Fibroblast of lung (primary cell): ENCODE results near the gene GFER. TPM values are rescaled to one million over a fixed set of nuclear protein-coding genes. Genes with fewer than 3 reads are reported as not detected.

Experiments used
- DNase-seq, 2 donors: peaks; one replicate each; pipeline versions ENCODE4 v3.0.0 to v3.0.0-alpha.2; 2010; ENCODE audit warnings: low read depth in 2 of 2
- H2AFZ ChIP-seq: 2 replicates; pipeline ENCODE4 v1.5.1; 2012; ENCODE audit warnings: low read length, control low read depth, inconsistent platforms
- H3K27ac ChIP-seq: 2 replicates; pipeline ENCODE4 v1.5.1; 2011; ENCODE audit warnings: low read length, control low read depth; ENCODE audit not compliant: insufficient read depth
- H3K27me3 ChIP-seq: 2 replicates; pipeline ENCODE4 v1.5.1; 2011; ENCODE audit warnings: mild to moderate bottlenecking, low read length; ENCODE audit not compliant: control insufficient read depth, insufficient read depth
- H3K36me3 ChIP-seq: 2 replicates; pipeline ENCODE4 v1.5.1; 2011; ENCODE audit warnings: low read length; ENCODE audit not compliant: control insufficient read depth, insufficient read depth
- H3K4me1 ChIP-seq: 2 replicates; pipeline ENCODE4 v1.5.1; 2011; ENCODE audit warnings: low read length; ENCODE audit not compliant: control insufficient read depth, insufficient read depth; ENCODE audit errors: extremely low read depth
- H3K4me2 ChIP-seq: 2 replicates; pipeline ENCODE4 v1.5.1; 2011; ENCODE audit warnings: low read length, control low read depth; ENCODE audit not compliant: insufficient read depth; ENCODE audit errors: extremely low read depth
- H3K4me3 ChIP-seq, 4 experiments: fragments of 200-600 bp in 1 of 4; sonication (generic) in 1 of 4; replicated peaks in 1 of 4; 2 replicates each; pipeline ENCODE4 v1.5.1; 2011 to 2016; ENCODE audit warnings: low read length in 4 of 4, low read depth in 3 of 4, mild to moderate bottlenecking in 3 of 4, control low read depth in 2 of 4, inconsistent platforms in 1 of 4, mixed read lengths in 1 of 4; ENCODE audit not compliant: insufficient read depth in 1 of 4; ENCODE audit errors: control extremely low read depth in 1 of 4
- H3K79me2 ChIP-seq: 2 replicates; pipeline ENCODE4 v1.5.1; 2012; ENCODE audit warnings: mild to moderate bottlenecking, low read length, inconsistent platforms; ENCODE audit not compliant: control insufficient read depth, insufficient read depth
- H3K9ac ChIP-seq: 2 replicates; pipeline ENCODE4 v1.5.1; 2011; ENCODE audit warnings: mild to moderate bottlenecking, low read length, control low read depth; ENCODE audit not compliant: insufficient read depth
- H3K9me3 ChIP-seq: 2 replicates; pipeline ENCODE4 v1.5.1; 2012; ENCODE audit warnings: low read depth, low read length; ENCODE audit not compliant: control insufficient read depth, insufficient read depth
- H4K20me1 ChIP-seq: 2 replicates; pipeline ENCODE4 v1.5.1; 2011; ENCODE audit warnings: low read length; ENCODE audit not compliant: control insufficient read depth, insufficient read depth; ENCODE audit errors: extremely low read depth
- EZH2 ChIP-seq: IDR thresholded peaks from 2 replicates; pipeline ENCODE4 v1.5.1; 2012; ENCODE audit warnings: low read length, control low read depth, mild to moderate bottlenecking; ENCODE audit errors: missing control alignments
- polyA plus RNA-seq, 2 donors: library from polyadenylated mRNA; depleted of rRNA in 1 of 2; stranded (reverse) in 1 of 2; unstranded in 1 of 2; fragments of >200 nt; gene quantifications; 2 replicates each; pipeline ENCODE4 v1.2.1, GENCODE V29; 2011 to 2012; ENCODE audit warnings: missing spikeins in 1 of 2
- total RNA-seq: library from RNA; depleted of rRNA; stranded (reverse); fragments of >200 nt; gene quantifications from 2 replicates; pipeline ENCODE4 v1.2.1, GENCODE V29; 2014
- TF ChIP-seq, protein P1 (sequence below), 2 donors: IDR thresholded peaks in 1 of 2; conservative IDR thresholded peaks in 1 of 2; 1 replicate in 1 of 2; 2 replicates in 1 of 2; pipeline ENCODE4 v1.5.1; 2011 to 2012; ENCODE audit warnings: low read length in 2 of 2, control low read depth in 1 of 2, inconsistent platforms in 1 of 2, low read depth in 1 of 2, mild to moderate bottlenecking in 1 of 2

GFER gene
- total and polyA plus RNA-seq, 2 donors (not counting 1 experiment from before 2014, with no cell fraction given): 7.5 to 13.2 TPM

DNA sequence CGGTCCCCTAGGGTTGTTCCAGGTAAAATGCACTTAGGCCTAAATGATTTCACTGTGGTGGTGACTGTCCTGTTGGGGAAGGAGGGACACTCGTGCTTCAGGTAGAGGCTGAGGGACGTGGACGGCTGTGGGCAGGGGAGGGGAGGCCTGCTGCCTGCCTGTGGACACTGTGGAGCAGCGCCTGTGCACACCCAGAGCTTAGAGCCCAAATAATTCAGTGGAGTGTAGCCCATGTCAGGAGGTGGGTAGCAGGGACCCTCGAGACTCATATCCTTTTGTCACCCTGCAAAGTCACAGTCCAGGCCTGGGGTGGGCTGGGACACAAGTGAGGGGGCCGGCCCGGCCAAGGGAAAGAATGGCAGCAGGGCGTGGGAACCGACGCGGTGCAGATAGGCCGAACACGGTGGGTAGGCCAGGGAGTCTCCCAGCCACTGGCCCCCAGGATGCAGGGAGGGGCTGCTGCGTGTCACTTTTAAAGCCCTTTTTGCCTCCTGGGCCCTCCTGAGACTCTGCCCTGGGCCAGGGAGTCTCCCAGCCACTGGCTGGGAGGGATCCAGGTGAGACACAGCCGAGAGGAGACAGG lies 42.0 kb downstream of the GFER start:
- no peaks in the 10 kb centered on the region for H4K20me1 ChIP-seq
- TF ChIP-seq, protein P1, sequence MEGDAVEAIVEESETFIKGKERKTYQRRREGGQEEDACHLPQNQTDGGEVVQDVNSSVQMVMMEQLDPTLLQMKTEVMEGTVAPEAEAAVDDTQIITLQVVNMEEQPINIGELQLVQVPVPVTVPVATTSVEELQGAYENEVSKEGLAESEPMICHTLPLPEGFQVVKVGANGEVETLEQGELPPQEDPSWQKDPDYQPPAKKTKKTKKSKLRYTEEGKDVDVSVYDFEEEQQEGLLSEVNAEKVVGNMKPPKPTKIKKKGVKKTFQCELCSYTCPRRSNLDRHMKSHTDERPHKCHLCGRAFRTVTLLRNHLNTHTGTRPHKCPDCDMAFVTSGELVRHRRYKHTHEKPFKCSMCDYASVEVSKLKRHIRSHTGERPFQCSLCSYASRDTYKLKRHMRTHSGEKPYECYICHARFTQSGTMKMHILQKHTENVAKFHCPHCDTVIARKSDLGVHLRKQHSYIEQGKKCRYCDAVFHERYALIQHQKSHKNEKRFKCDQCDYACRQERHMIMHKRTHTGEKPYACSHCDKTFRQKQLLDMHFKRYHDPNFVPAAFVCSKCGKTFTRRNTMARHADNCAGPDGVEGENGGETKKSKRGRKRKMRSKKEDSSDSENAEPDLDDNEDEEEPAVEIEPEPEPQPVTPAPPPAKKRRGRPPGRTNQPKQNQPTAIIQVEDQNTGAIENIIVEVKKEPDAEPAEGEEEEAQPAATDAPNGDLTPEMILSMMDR (conservative IDR thresholded peaks at IDR 0.05 in 1 of 2, IDR thresholded peaks at IDR 0.05 in 1 of 2; ENCODE audit: low read depth in 1 of 2, low read length in 2 of 2): no peak
- no peak for TF ChIP-seq EZH2
- peaks cover 2% of the 10 kb centered on the region for H3K36me3 ChIP-seq
- H3K79me2 ChIP-seq: peaks cover 4% of the 10 kb centered on the region
- H3K27ac ChIP-seq: no peak overlapping the region
- no peak overlapping the region for H3K4me2 ChIP-seq
- H3K9ac ChIP-seq: no peak overlapping the region
- no peak overlapping the region for H2AFZ ChIP-seq
- no peaks in the 10 kb centered on the region for H3K9me3 ChIP-seq
- peaks cover 23% of the 10 kb centered on the region for H3K4me1 ChIP-seq
- peak overlapping the region in 2 of 4 experiments; percentile 14 to 49 for H3K4me3 ChIP-seq
- DNase-seq: no peak
- H3K27me3 ChIP-seq: no peaks in the 10 kb centered on the region

DNA sequence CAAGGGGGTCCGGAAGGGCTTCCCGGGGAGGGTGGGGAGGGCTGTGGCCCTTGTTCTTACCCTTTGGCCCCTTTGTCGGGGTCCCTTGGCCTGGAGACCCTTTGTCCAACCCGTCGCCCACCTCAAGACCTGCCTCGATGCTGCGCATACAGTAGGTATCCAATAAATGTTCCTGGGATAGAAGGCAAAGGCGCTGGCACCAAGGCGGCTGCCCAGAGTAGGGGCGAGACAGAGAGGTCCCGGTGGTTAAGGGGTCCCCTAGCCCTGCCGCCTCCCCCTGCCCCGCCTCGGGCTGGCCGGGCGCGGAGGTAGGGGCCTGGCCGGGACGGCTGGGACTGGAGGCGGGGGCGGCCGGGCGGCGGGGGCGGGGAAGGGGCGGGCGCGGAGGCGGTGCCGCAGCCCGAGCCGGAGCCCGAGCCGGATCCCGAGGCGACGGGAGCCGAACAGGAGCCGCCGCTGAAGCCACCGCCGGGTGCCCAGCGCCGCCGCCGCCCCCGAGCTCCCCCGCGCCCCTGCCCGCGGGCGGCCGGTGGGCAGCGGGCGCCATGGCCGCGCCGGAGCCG lies 42.5 kb downstream of the GFER start, which contains the start of gene NHERF2:
TSS of gene NHERF2 (plus strand) at position 442 of the 563 bp plus-strand sequence. CDS start at position 546, 104 bp downstream.
- Histone ChIP-seq H3K79me2 (peaks cover 4% of the 10 kb centered on the region), H3K9me3 (no peaks in the 10 kb centered on the region), H3K4me1 (peaks cover 23% of the 10 kb centered on the region), H3K27me3 (no peaks in the 10 kb centered on the region), H3K4me3 (peak within 1 kb of the TSS; percentile 56 to 82 (median 67)), H4K20me1 (no peaks in the 10 kb centered on the region), H3K4me2 (peak within 1 kb of the TSS; percentile 99), H3K9ac (peak within 1 kb of the TSS; percentile 53), H2AFZ (peak within 1 kb of the TSS; percentile 7), H3K36me3 (peaks cover 2% of the 10 kb centered on the region), H3K27ac (no peak within 1 kb of the TSS)
- TF ChIP-seq, protein P1 (conservative IDR thresholded peaks at IDR 0.05 in 1 of 2, IDR thresholded peaks at IDR 0.05 in 1 of 2; ENCODE audit: low read depth in 1 of 2, low read length in 2 of 2): no peak
- TF ChIP-seq EZH2: no peak
- no peak for DNase-seq

GRCh38 chr16:2027024-2028010 lies 43.3 kb downstream of the GFER start:
- H2AFZ ChIP-seq: peak overlapping the region; percentile 7
- no peaks in the 10 kb centered on the region for H4K20me1 ChIP-seq
- H3K4me3 ChIP-seq: peak overlapping the region; percentile 56 to 82 (median 67)
- no peaks in the 10 kb centered on the region for H3K9me3 ChIP-seq
- DNase-seq: peak in 1 of 2 donors; percentile 64
- peak overlapping the region; percentile 53 for H3K9ac ChIP-seq
- peaks cover 25% of the 10 kb centered on the region for H3K4me1 ChIP-seq
- no peak overlapping the region for H3K27ac ChIP-seq
- H3K36me3 ChIP-seq: peaks cover 2% of the 10 kb centered on the region
- no peak for TF ChIP-seq EZH2
- H3K79me2 ChIP-seq: peaks cover 4% of the 10 kb centered on the region
- H3K27me3 ChIP-seq: no peaks in the 10 kb centered on the region
- H3K4me2 ChIP-seq: peak overlapping the region; percentile 99
